HepG2 (cell line): ENCODE results near the gene PKMYT1. TPM values are rescaled to one million over a fixed set of nuclear protein-coding genes. Genes with fewer than 3 reads are reported as not detected.

Experiments
- ATAC-seq: fragments of 200-7000 bp; cut with Tn5 transposase; 3 replicates; pipeline ENCODE4 v1.9.1; 2020; ENCODE audit warnings: mild to moderate bottlenecking, moderate library complexity
- BruUV-seq: library from RNA; stranded (reverse); fragments of 400-500 nt; replicated peaks from 2 replicates; lab custom pipeline; 2021; lab: Mats Ljungman, UMichigan
- CTCF ChIA-PET: fragments of 300-600 bp; formaldehyde crosslinking; extraction: SDS; loops from one replicate; lab custom pipeline; 2021; ENCODE audit warnings: low total read pairs, inconsistent platforms, low intra/inter-chr PET ratio; lab: Yijun Ruan, JAX
- POLR2A ChIA-PET: fragments of 350-600 bp; sonication (Branson Sonifier 250); formaldehyde crosslinking; loops from one replicate; lab custom pipeline; 2020; ENCODE audit warnings: antibody characterized with exemption, inconsistent platforms; lab: Yijun Ruan, JAX
- DNase-seq: peaks from one replicate; pipeline ENCODE4 v3.0.0-alpha.2; 2015; ENCODE audit warnings: low spot score
- FAIRE-seq: peaks from 3 replicates; lab custom pipeline; 2011; peaks lifted over from hg19 to GRCh38; lab: Jason Lieb, UNC
- H2AFZ ChIP-seq: one replicate; pipeline ENCODE4 v1.6.1; 2011; ENCODE audit warnings: low read length, inconsistent platforms
- H3K27ac ChIP-seq: fragments of 300-600 bp; 3 replicates; pipeline ENCODE4 v1.8.0; 2011; ENCODE audit warnings: mixed run types, mild to moderate bottlenecking, mixed read lengths, low read length, inconsistent platforms; ENCODE audit not compliant: insufficient read depth; ENCODE audit errors: extremely low read length
- H3K27me3 ChIP-seq, 2 experiments: fragments of 200-600 bp in 1 of 2; 2 replicates in 1 of 2; 3 replicates in 1 of 2; pipeline versions ENCODE4 v1.6.0 to v1.8.0; 2011; ENCODE audit warnings: low read length in 2 of 2, mild to moderate bottlenecking in 2 of 2, moderate library complexity in 2 of 2, inconsistent platforms in 1 of 2; ENCODE audit not compliant: insufficient read depth in 2 of 2, control insufficient read depth in 1 of 2
- H3K36me3 ChIP-seq, 2 experiments: fragments of 200-600 bp in 1 of 2; replicated peaks in 1 of 2; 2 replicates in 1 of 2; 3 replicates in 1 of 2; pipeline versions ENCODE4 v1.5.1 to v1.8.0; 2011; ENCODE audit warnings: low read length in 2 of 2, inconsistent platforms in 1 of 2; ENCODE audit not compliant: insufficient read depth in 2 of 2, control insufficient read depth in 1 of 2
- H3K4me1 ChIP-seq: 2 replicates; pipeline ENCODE4 v1.5.1; 2012; ENCODE audit warnings: low read length, inconsistent platforms; ENCODE audit not compliant: insufficient read depth
- H3K4me2 ChIP-seq: 2 replicates; pipeline ENCODE4 v1.6.0; 2011; ENCODE audit warnings: low read depth, low read length, inconsistent platforms
- H3K4me3 ChIP-seq, 3 experiments: fragments of 200-600 bp in 1 of 3; sonication (generic), shearing (Covaris generic) in 1 of 3; replicated peaks in 1 of 3; 2 replicates each; pipeline ENCODE4 v1.5.1; 2011 to 2016; ENCODE audit warnings: low read length in 3 of 3, inconsistent platforms in 2 of 3, low read depth in 2 of 3, mild to moderate bottlenecking in 2 of 3, control low read depth in 1 of 3, mixed read lengths in 1 of 3; ENCODE audit not compliant: insufficient read depth in 1 of 3
- H3K79me2 ChIP-seq: one replicate; pipeline ENCODE4 v1.6.1; 2011; ENCODE audit warnings: low read length, inconsistent platforms; ENCODE audit not compliant: insufficient read depth
- H3K9ac ChIP-seq: 2 replicates; pipeline ENCODE4 v1.6.0; 2011; ENCODE audit warnings: mild to moderate bottlenecking, low read depth, low read length, inconsistent platforms; ENCODE audit not compliant: insufficient read depth
- H3K9me3 ChIP-seq: 2 replicates; pipeline ENCODE4 v1.5.1; 2012; ENCODE audit warnings: mild to moderate bottlenecking, low read length
- H4K20me1 ChIP-seq: 2 replicates; pipeline ENCODE4 v1.6.0; 2011; ENCODE audit warnings: inconsistent platforms, mild to moderate bottlenecking, low read length, moderate library complexity; ENCODE audit not compliant: insufficient read depth
- GZF1 ChIP-seq: sonication (generic); formaldehyde crosslinking; IDR thresholded peaks from 2 replicates; pipeline ENCODE4 v1.5.1; 2020; ENCODE audit warnings: mild to moderate bottlenecking, missing genetic modification reagents
- HOXD1 ChIP-seq: sonication (generic); formaldehyde crosslinking; IDR thresholded peaks from 2 replicates; pipeline ENCODE4 v1.5.0; 2020; ENCODE audit warnings: missing genetic modification reagents
- NAIF1 ChIP-seq: sonication (generic); formaldehyde crosslinking; IDR thresholded peaks from 2 replicates; pipeline ENCODE4 v1.5.0; 2020; ENCODE audit warnings: mild to moderate bottlenecking, missing genetic modification reagents, borderline replicate concordance
- SUZ12 ChIP-seq: fragments of 150-350 bp; IDR thresholded peaks from 2 replicates; pipeline ENCODE4 v1.6.1; 2014; ENCODE audit warnings: low read depth, low read length
- TEAD2 ChIP-seq: sonication (generic); formaldehyde crosslinking; IDR thresholded peaks from 2 replicates; pipeline ENCODE4 v1.9.0; 2021; ENCODE audit warnings: missing genetic modification reagents
- WGBS: methylation state at CpG from one replicate; pipeline ENCODE4 v1.1.6; 2017; ENCODE audit warnings: low lambda C conversion rate; 5-methylcytosine and 5-hydroxymethylcytosine counted together
- in situ Hi-C: cut with HindIII; loops from 2 replicates; pipeline ENCODE4 v1.10.0; 2017; ENCODE audit warnings: low pct_unique_long_range_greater_than_20kb; ENCODE audit not compliant: extremely low pct_ligation_motif_present
- intact Hi-C: fragments of 100-400 bp; cut with micrococcal nuclease; formaldehyde crosslinking; loops from one replicate; pipeline ENCODE4 v1.10.0; 2022; ENCODE audit not compliant: unreplicated experiment
- polyA plus RNA-seq, 8 experiments: library from polyadenylated mRNA; depleted of rRNA in 3 of 8; stranded (reverse) in 7 of 8; unstranded in 1 of 8; fragments of >200 nt; fragmentation: Illumina TruSeq in 4 of 8; extraction: Trizol in 4 of 8; gene quantifications; 2 replicates each; pipeline versions ENCODE4 v1.2.1 to v1.2.3, GENCODE V29; 2011 to 2016; ENCODE audit warnings: low read depth in 4 of 8, missing spikeins in 1 of 8, mixed read lengths in 1 of 8; ENCODE audit not compliant: insufficient read depth in 1 of 8
- total RNA-seq, 5 experiments: library from RNA; depleted of rRNA; stranded (reverse); fragments of >200 nt; fragmentation: Illumina TruSeq; extraction: Trizol; gene quantifications; 2 replicates each; pipeline ENCODE4 v1.2.3, GENCODE V29; 2016; ENCODE audit warnings: low read depth in 1 of 5
- TF ChIP-seq, protein P1 (sequence below): IDR thresholded peaks from 2 replicates; pipeline ENCODE4 v1.6.1; 2016; ENCODE audit warnings: missing compliant biosample characterization, missing genetic modification reagents, borderline replicate concordance
- TF ChIP-seq, protein P2 (sequence below): sonication (generic); formaldehyde crosslinking; IDR thresholded peaks from 2 replicates; pipeline ENCODE4 v1.8.1; 2022; ENCODE audit warnings: low read depth, mild to moderate bottlenecking, missing genetic modification reagents

PKMYT1 gene
- total and polyA plus RNA-seq, 2 of the 13 experiments (the other 11 are each of a cell fraction or from before 2014, with no cell fraction given): 7.0 to 27.8 TPM

DNA sequence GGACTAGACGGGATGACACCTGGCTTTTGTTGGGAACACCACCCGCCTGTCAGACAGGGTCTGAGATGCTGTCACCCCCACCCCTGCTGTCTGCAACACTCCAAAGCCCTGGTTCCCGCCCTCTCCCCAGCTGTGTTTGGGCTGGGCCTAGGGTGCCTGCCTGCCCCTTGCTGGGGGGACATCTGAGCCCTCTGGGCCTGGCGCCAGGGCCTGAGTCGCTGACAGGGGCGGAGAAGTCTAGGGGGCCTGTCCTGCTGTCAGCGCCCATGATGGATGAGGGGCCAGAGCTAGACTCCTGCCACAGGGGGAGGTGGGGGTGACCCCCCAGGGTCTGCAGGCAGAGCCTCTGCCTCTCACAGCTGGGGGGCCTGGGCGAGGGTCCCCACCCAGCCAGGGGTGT is 7.6 kb upstream of the PKMYT1 start:
- TF ChIP-seq TEAD2 (CRISPR knock-in tag) (no peak), NAIF1 (CRISPR knock-in tag) (no peak), SUZ12 (no peak), GZF1 (CRISPR knock-in tag) (no peak), HOXD1 (CRISPR knock-in tag) (peak; percentile 83)
- TF ChIP-seq, protein P1, sequence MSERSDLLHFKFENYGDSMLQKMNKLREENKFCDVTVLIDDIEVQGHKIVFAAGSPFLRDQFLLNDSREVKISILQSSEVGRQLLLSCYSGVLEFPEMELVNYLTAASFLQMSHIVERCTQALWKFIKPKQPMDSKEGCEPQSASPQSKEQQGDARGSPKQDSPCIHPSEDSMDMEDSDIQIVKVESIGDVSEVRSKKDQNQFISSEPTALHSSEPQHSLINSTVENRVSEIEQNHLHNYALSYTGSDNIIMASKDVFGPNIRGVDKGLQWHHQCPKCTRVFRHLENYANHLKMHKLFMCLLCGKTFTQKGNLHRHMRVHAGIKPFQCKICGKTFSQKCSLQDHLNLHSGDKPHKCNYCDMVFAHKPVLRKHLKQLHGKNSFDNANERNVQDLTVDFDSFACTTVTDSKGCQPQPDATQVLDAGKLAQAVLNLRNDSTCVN: no peak
- TF ChIP-seq, protein P2, sequence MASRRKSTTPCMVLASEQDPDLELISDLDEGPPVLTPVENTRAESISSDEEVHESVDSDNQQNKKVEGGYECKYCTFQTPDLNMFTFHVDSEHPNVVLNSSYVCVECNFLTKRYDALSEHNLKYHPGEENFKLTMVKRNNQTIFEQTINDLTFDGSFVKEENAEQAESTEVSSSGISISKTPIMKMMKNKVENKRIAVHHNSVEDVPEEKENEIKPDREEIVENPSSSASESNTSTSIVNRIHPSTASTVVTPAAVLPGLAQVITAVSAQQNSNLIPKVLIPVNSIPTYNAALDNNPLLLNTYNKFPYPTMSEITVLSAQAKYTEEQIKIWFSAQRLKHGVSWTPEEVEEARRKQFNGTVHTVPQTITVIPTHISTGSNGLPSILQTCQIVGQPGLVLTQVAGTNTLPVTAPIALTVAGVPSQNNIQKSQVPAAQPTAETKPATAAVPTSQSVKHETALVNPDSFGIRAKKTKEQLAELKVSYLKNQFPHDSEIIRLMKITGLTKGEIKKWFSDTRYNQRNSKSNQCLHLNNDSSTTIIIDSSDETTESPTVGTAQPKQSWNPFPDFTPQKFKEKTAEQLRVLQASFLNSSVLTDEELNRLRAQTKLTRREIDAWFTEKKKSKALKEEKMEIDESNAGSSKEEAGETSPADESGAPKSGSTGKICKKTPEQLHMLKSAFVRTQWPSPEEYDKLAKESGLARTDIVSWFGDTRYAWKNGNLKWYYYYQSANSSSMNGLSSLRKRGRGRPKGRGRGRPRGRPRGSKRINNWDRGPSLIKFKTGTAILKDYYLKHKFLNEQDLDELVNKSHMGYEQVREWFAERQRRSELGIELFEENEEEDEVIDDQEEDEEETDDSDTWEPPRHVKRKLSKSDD (CRISPR knock-in tag): no peak
- WGBS: no CpG with 5 or more reads among the region's 8 CpGs
- H3K27me3 ChIP-seq: peaks cover 19 to 60% of the 10 kb centered on the region in 2 experiments
- no peak for FAIRE-seq
- POLR2A ChIA-PET: no interaction called here
- H3K9me3 ChIP-seq: no peaks in the 10 kb centered on the region
- ATAC-seq: no peak
- H4K20me1 ChIP-seq: no peaks in the 10 kb centered on the region
- H3K79me2 ChIP-seq: no peaks in the 10 kb centered on the region
- CTCF ChIA-PET: no interaction called here
- H3K4me2 ChIP-seq: no peak overlapping the region
- in situ Hi-C loops (no loop called here), intact Hi-C loops (no loop called here)
- H3K27ac ChIP-seq: no peak overlapping the region
- H3K36me3 ChIP-seq: no peaks in the 10 kb centered on the region
- no TSS peak for BruUV-seq
- no peak overlapping the region for H3K9ac ChIP-seq
- peaks cover 22% of the 10 kb centered on the region for H3K4me1 ChIP-seq
- no peak overlapping the region for H2AFZ ChIP-seq
- DNase-seq: no peak
- no peak overlapping the region for H3K4me3 ChIP-seq
